SK-N-SH (cell line): ENCODE results near the gene RFNG. TPM values are rescaled to one million over a fixed set of nuclear protein-coding genes. Genes with fewer than 3 reads are reported as not detected.

Experiments used
- CTCF ChIA-PET: fragments of 300-600, 350-600 bp; formaldehyde crosslinking; extraction: SDS; loops from one replicate; lab custom pipeline; 2021; lab: Yijun Ruan, JAX
- POLR2A ChIA-PET: fragments of 350-600 bp; sonication (Branson Sonifier 250); formaldehyde crosslinking; extraction: SDS; loops from one replicate; lab custom pipeline; 2020; ENCODE audit warnings: antibody characterized with exemption, inconsistent platforms; lab: Yijun Ruan, JAX
- DNase-seq: peaks from one replicate; pipeline ENCODE4 v3.0.0; 2012
- H2AFZ ChIP-seq: fragments of 200-600 bp; sonication (generic); 2 replicates; pipeline ENCODE4 v1.8.1; 2016; ENCODE audit warnings: antibody characterized with exemption, mild to moderate bottlenecking, low read depth
- H3F3A ChIP-seq: fragments of 200-600 bp; sonication (generic); replicated peaks from 2 replicates; pipeline ENCODE3; 2016; ENCODE audit warnings: antibody characterized with exemption, mild to moderate bottlenecking; ENCODE audit not compliant: insufficient read depth
- H3K27ac ChIP-seq, 2 experiments: fragments of 200-500 bp in 1 of 2; fragments of 200-600 bp in 1 of 2; sonication (Bioruptor generic) in 1 of 2; sonication (generic), shearing (Covaris generic) in 1 of 2; 2 replicates each; pipeline versions ENCODE4 v1.5.1 to v1.6.1; 2014 to 2016; ENCODE audit warnings: low read depth in 2 of 2, inconsistent platforms in 1 of 2, low read length in 1 of 2, mild to moderate bottlenecking in 1 of 2, mixed read lengths in 1 of 2
- H3K27me3 ChIP-seq: fragments of 200-600 bp; sonication (generic), shearing (Covaris generic); 2 replicates; pipeline ENCODE4 v1.6.1; 2016; ENCODE audit warnings: mixed run types; ENCODE audit not compliant: insufficient read depth
- H3K36me3 ChIP-seq, 2 experiments: fragments of 200-500 bp in 1 of 2; fragments of 200-600 bp in 1 of 2; sonication (Bioruptor generic) in 1 of 2; sonication (generic) in 1 of 2; replicated peaks in 1 of 2; 2 replicates each; pipeline versions ENCODE3 to v1.5.1; 2014 to 2016; ENCODE audit warnings: low read length in 1 of 2, mild to moderate bottlenecking in 1 of 2; ENCODE audit not compliant: insufficient read depth in 2 of 2, control insufficient read depth in 1 of 2
- H3K4me1 ChIP-seq, 2 experiments: fragments of 200-500 bp in 1 of 2; fragments of 200-600 bp in 1 of 2; sonication (Bioruptor generic) in 1 of 2; sonication (generic), shearing (Covaris generic) in 1 of 2; 2 replicates each; pipeline versions ENCODE4 v1.5.1 to v1.6.1; 2014 to 2016; ENCODE audit warnings: low read depth in 1 of 2, low read length in 1 of 2, mixed run types in 1 of 2; ENCODE audit not compliant: insufficient read depth in 2 of 2, control insufficient read depth in 1 of 2
- H3K4me2 ChIP-seq: fragments of 200-600 bp; sonication (generic), shearing (Covaris generic); 2 replicates; pipeline ENCODE4 v1.6.1; 2017; ENCODE audit warnings: mixed run types
- H3K4me3 ChIP-seq, 2 experiments: fragments of 200-500 bp in 1 of 2; fragments of 200-600 bp in 1 of 2; sonication (Bioruptor generic) in 1 of 2; sonication (generic), shearing (Covaris generic) in 1 of 2; 2 replicates each; pipeline versions ENCODE4 v1.5.1 to v1.8.1; 2014 to 2016; ENCODE audit warnings: low read depth in 2 of 2, inconsistent platforms in 1 of 2, low read length in 1 of 2, mild to moderate bottlenecking in 1 of 2, mixed read lengths in 1 of 2, moderate library complexity in 1 of 2
- H3K79me2 ChIP-seq: fragments of 200-600 bp; sonication (generic); 2 replicates; pipeline ENCODE4 v1.8.1; 2017; ENCODE audit warnings: mild to moderate bottlenecking; ENCODE audit not compliant: insufficient read depth
- H3K9ac ChIP-seq: fragments of 200-600 bp; sonication (generic); 2 replicates; pipeline ENCODE4 v1.6.1; 2017; ENCODE audit warnings: mixed run types
- H3K9me2 ChIP-seq: fragments of 200-600 bp; sonication (generic); 2 replicates; pipeline ENCODE4 v1.6.1; 2017; ENCODE audit warnings: mixed run types
- H3K9me3 ChIP-seq: fragments of 200-600 bp; sonication (generic); 2 replicates; pipeline ENCODE4 v1.6.1; 2017; ENCODE audit warnings: mixed run types, mild to moderate bottlenecking, moderate library complexity
- H4K20me1 ChIP-seq: fragments of 200-600 bp; sonication (generic); 2 replicates; pipeline ENCODE4 v1.6.1; 2017; ENCODE audit warnings: mild to moderate bottlenecking, mixed run types; ENCODE audit not compliant: insufficient read depth
- CTCF ChIP-seq: fragments of 200-600 bp; sonication (generic); IDR thresholded peaks from 2 replicates; pipeline ENCODE4 v1.6.1; 2017; ENCODE audit warnings: antibody characterized with exemption, mild to moderate bottlenecking, moderate library complexity
- ELF1 ChIP-seq: IDR thresholded peaks from 2 replicates; pipeline ENCODE4 v1.4.0; 2012
- FOXM1 ChIP-seq: IDR thresholded peaks from 2 replicates; pipeline ENCODE4 v1.4.0; 2012; ENCODE audit warnings: low read depth, mild to moderate bottlenecking
- GABPA ChIP-seq: IDR thresholded peaks from 2 replicates; pipeline ENCODE4 v1.4.0; 2012; ENCODE audit warnings: low read depth, mild to moderate bottlenecking
- GATA2 ChIP-seq: sonication (generic); formaldehyde crosslinking; IDR thresholded peaks from 2 replicates; pipeline ENCODE4 v1.5.0; 2020; ENCODE audit warnings: mild to moderate bottlenecking, missing genetic modification reagents
- JUND ChIP-seq: IDR thresholded peaks from 2 replicates; pipeline ENCODE4 v1.4.0; 2012
- PBX3 ChIP-seq: IDR thresholded peaks from 2 replicates; pipeline ENCODE4; 2012
- RCOR1 ChIP-seq: fragments of 150-350 bp; IDR thresholded peaks from 2 replicates; pipeline ENCODE4 v1.6.1; 2017; ENCODE audit warnings: antibody characterized with exemption, low read length
- RXRA ChIP-seq: IDR thresholded peaks from 2 replicates; pipeline ENCODE4 v1.4.0; 2012; ENCODE audit warnings: low read depth, mild to moderate bottlenecking, borderline replicate concordance
- SIN3A ChIP-seq: IDR thresholded peaks from 2 replicates; pipeline ENCODE4 v1.6.1; 2012; ENCODE audit warnings: low read depth, mild to moderate bottlenecking, low read length, moderate library complexity, borderline replicate concordance
- SMC3 ChIP-seq: IDR thresholded peaks from 2 replicates; pipeline ENCODE4 v1.6.1; 2012; ENCODE audit warnings: low read depth, low read length, improper control_type of control experiment
- USF2 ChIP-seq: fragments of 150-350 bp; IDR thresholded peaks from 2 replicates; pipeline ENCODE4 v1.6.1; 2017; ENCODE audit warnings: antibody characterized with exemption, low read length, low read depth, borderline replicate concordance
- ZBTB33 ChIP-seq: IDR thresholded peaks from 2 replicates; pipeline ENCODE4 v1.4.0; 2012; ENCODE audit warnings: low read depth, borderline replicate concordance
- WGBS: methylation state at CpG from one replicate; pipeline ENCODE4 v1.1.6; 2017; ENCODE audit warnings: low lambda C conversion rate; 5-methylcytosine and 5-hydroxymethylcytosine counted together
- polyA plus RNA-seq, 3 experiments: library from polyadenylated mRNA; depleted of rRNA; stranded (reverse); fragments of >200 nt; gene quantifications; 2 replicates each; pipeline ENCODE4 v1.2.3, GENCODE V29; 2012

Gene RFNG
- polyA plus RNA-seq, 1 of the 3 experiments (the other 2 are of a cell fraction), result 68.6 TPM

GRCh38 chr17:82055965-82056728 lies 4.5 kb upstream of the RFNG start:
- TF ChIP-seq JUND (no peak), SIN3A (no peak), RXRA (no peak), SMC3 (no peak), PBX3 (no peak)
- peaks cover 0 to 19% of the 10 kb centered on the region in 2 experiments; a peak in 2 of 4 replicates for H3K4me1 ChIP-seq
- H3K27me3 ChIP-seq, result no peaks in the 10 kb centered on the region
- H3K79me2 ChIP-seq, result peaks cover 39% of the 10 kb centered on the region
- no peak overlapping the region for H3K27ac ChIP-seq
- H4K20me1 ChIP-seq, result peaks cover 14% of the 10 kb centered on the region; the same call in 1 of the 2 replicates
- 94% methylated on average over 24 of the region's 28 CpGs for WGBS
- H3K9me3 ChIP-seq, result no peaks in the 10 kb centered on the region
- ChIA-PET POLR2A (interaction anchor here (0.8 to 1.4 kb wide), 4 partner anchors 18 to 42 kb away, joined by 3 to 9 read pairs (median 4); partner anchors contain the start of genes DCXR, FASN and RAC3), CTCF (interaction anchor here (0.7 to 4.5 kb wide), 6 partner anchors 10 to 45 kb away, joined by 3 to 24 read pairs (median 6); partner anchors contain the start of genes CENPX, DCXR and DUS1L)
- H3K4me3 ChIP-seq, result no peak overlapping the region
- H3K36me3 ChIP-seq, result peaks cover 31 to 81% of the 10 kb centered on the region in 2 experiments
- H3K4me2 ChIP-seq, result no peak overlapping the region
- no peaks in the 10 kb centered on the region for H3K9me2 ChIP-seq
- peaks cover 33% of the 10 kb centered on the region for H3F3A ChIP-seq
- no peak overlapping the region for H3K9ac ChIP-seq
- DNase-seq, result no peak
- H2AFZ ChIP-seq, result no peak overlapping the region

GRCh38 chr17:82055023-82055964 lies 3.7 kb upstream of the RFNG start:
- Histone ChIP-seq H3K9me3 (no peaks in the 10 kb centered on the region), H3K9ac (no peak overlapping the region), H3K27me3 (no peaks in the 10 kb centered on the region), H2AFZ (no peak overlapping the region), H3K36me3 (peaks cover 30 to 72% of the 10 kb centered on the region in 2 experiments), H3F3A (peaks cover 27% of the 10 kb centered on the region), H3K9me2 (no peaks in the 10 kb centered on the region), H3K4me1 (peaks cover 0 to 25% of the 10 kb centered on the region in 2 experiments; a peak in 2 of 4 replicates), H3K27ac (no peak overlapping the region; a peak in 1 of 4 replicates), H3K79me2 (peaks cover 48% of the 10 kb centered on the region), H3K4me2 (no peak overlapping the region), H4K20me1 (peaks cover 14% of the 10 kb centered on the region; the same call in 1 of the 2 replicates), H3K4me3 (no peak overlapping the region)
- WGBS, result 95% methylated on average over 19 of the region's 26 CpGs
- POLR2A ChIA-PET, result interaction anchor here (1.0 to 1.6 kb wide), 3 partner anchors 8 to 43 kb away, joined by 3 to 4 read pairs (median 4); partner anchors contain the start of gene FASN
- CTCF ChIA-PET, result interaction anchor here (0.8 to 5.1 kb wide), 9 partner anchors 10 to 98 kb away, joined by 3 to 24 read pairs (median 3); partner anchors contain the start of genes CENPX, DCXR and DUS1L
- no peak for DNase-seq
- no peak for TF ChIP-seq RCOR1
- TF ChIP-seq GATA2 (CRISPR knock-in tag), result no peak
- no peak for TF ChIP-seq ELF1
- TF ChIP-seq FOXM1, result no peak
- TF ChIP-seq CTCF, result no peak
- TF ChIP-seq SMC3, result no peak
- no peak for TF ChIP-seq JUND
- TF ChIP-seq USF2, result no peak
- TF ChIP-seq ZBTB33, result no peak
- no peak for TF ChIP-seq GABPA
